NCI-H1436 treated with DMSO at 0.1 percent for 48 hours (cell line): ENCODE data around the gene CEP85L.

ENCODE experiments used
- DNase-seq: peaks from one replicate; lab custom pipeline; 2025; lab: John Stamatoyannopoulos, UW

CEP85L gene

DNA sequence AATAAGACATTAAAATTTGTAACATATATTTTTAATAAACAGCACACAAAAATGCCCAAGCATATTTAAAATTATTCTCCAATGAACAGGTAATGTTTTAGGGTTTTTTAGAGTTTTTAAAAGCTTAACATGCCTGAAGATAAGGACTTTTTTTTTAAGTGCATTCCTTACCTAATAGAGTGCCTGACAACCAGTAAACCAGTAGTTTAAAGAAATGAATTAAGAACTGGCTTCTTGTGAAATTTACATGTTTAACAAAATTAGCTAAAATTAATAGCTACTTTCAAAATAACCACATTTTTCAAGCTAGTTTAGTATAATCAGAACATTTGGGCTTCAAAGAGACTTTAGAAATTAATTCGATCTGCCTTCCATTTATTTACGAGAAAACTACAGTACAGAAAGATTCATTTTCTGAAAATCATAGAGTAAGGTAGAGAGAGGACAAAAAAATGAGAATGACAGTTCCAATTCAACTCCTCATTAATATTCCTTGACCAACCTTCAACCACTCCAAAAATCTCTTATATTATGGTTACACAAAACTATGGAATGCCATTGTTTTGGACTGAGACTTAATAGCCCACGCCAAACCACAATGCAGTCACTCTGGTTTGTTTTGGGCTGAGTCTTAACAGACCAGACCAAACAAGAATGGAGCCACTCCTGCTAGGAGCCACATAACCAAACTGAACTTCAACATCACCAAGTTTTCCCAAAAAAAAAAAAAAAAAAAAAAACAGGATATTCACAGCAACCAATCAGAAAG, 109.0 kb downstream of the CEP85L start:
- no peak for DNase-seq

DNA sequence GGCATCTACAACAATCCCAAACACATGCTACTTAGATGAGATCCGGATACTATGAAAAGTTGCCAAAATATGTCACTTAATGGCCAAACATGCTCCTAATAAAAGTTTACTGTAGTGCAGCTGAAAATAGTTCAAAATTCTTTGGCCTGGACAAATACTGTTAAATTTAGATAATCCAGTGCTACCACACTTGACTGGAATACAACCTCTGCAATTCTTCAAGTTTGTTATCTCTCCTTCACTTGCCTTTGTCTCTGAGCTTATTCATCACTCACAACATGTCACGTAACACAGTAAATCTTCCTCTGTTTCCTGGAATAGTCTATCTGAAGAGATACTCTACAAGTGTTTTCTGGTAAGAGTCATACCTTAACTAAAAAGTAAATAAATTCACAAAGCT, 113.8 kb downstream of the CEP85L start:
- DNase-seq: no peak

DNA sequence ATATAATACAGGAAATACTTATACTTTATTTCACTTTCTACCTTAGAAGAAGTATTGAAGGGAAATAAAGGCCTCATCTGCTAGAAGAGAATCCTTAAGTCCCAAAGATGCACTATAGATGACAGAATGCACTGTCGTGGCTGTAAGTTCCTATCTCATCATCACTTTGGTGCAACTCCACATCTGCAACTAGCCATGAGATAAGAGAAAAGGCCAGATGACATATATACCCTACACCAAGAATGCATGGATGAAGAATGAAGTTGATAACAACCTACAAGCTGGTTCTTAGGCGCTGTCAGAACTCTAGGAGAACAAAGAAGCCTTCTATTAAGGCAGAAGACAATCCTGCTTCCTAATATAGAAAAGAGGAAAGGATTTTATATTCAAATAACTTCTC, 114.9 kb downstream of the CEP85L start:
- no peak for DNase-seq

DNA sequence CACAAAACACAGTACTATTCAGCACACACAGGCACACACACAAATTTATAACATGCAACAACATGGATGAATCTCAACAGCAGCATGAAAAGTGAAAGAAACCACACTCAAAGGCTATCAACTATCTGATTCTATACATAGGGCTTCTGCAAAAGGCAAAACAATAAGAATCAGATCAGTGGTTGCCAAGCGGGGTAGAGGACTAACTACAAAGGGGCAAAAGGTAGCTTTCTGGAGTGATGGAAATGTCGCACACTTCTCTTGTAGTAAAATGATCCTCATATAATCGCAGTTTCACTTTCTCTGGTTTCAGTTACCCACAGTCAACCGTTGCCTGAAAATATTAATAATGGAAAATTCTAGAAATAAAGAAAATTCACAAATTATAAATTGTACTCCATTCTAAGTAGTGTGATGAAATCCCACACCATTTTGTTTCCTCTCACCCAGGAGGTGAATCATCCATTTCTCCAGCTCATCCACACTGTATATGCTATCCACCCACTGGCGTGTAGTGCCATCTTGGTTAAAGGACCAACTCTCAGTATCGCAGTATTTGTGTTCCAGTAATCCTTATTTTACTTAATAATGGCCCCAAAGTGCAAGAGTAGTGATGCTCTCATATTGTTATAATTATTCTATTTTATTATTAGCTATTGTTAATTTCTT, 116.1 kb downstream of the CEP85L start:
- DNase-seq: no peak

DNA sequence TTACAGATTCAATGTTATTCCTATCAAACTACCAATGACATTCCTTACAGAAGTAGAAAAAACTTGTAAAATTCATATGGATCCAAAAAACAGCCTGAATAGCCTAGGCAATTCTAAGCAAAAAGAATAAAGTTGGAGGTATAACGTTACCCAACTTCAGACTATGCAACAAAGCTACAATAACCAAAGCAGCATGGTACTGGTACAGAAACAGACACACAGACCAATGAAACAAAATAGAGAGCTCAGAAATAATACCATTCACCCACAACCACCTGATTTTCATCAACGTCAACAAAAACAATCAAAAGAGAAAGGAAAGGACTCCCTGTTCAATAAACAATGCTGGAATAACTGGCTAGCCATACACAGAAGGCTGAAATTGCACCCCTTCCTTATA, 120.4 kb downstream of the CEP85L start:
- no peak for DNase-seq

DNA sequence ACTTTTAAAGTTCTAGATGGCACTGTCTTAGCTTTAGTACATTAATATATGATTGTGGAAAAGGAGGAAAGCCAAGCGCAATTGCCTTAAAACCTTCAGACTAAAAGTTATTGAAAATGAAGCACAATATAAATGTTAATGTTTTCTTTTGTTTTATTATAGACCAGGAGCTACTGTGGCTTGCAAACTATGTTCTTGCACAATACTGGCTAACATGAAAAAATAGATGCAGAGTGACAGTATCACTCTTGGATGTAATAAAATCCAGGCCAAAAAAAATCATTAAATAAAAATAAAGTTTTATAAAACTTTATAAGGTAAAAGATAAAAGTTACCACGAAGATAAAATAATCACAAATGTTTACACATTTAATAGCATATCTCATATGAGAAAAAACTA, 121.6 kb downstream of the CEP85L start:
- no peak for DNase-seq

DNA sequence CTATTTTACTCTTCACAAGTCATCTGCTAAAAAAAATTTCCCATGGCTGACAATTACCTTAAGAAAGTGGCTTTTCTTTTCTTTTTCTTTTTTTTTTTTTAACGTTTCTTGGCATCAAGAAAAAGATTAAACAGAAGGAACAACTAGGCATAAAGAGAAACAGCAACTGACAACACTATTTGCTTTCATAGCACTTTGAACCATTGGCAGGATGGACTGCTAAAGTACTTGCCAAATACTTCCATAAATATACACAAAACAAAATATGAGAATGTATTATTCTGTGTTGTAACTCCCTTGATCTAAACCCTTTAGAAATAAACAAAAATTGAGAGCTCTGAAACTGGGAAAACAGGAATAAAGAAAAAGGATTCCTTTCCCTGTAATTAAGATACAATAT, 123.3 kb downstream of the CEP85L start:
- no peak for DNase-seq

DNA sequence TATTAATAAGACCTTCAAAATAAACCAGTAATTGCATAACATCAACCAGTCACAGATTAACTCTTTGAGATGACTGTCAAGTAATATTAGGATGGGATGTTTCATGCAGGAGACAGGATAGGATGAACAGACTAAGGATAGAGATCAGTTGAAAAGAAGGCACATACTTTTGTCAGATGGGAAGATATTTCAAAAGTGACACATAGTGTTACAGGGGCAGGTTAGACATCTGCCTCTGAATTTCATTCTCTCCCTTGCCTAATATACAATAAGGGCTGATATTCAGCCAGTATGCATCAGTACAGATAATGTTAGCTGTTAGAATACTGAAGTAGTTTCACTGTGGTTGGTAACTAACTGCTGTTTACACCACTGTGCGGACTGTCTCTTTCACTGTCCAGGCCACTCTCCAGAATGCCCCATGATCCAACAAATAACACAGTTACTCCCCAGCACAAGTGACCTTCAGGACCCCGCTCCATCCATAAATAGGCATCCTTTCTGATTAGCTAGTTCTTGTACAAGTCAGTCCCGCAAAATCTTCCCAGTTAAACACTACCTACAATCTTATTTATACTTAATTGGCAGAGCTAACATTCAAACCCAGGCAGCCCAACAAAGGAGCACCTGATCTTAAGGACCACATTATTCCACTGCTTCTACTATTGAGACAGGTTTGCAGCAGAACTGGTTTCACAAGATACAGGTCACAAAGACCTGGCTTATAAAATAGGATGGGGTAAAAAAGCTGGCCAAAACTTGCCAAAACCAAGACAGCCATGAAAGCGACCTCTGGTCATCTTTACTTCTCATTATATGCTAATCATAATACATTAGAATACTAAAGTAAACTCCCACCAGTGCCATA, 125.2 kb downstream of the CEP85L start:
- no peak for DNase-seq

DNA sequence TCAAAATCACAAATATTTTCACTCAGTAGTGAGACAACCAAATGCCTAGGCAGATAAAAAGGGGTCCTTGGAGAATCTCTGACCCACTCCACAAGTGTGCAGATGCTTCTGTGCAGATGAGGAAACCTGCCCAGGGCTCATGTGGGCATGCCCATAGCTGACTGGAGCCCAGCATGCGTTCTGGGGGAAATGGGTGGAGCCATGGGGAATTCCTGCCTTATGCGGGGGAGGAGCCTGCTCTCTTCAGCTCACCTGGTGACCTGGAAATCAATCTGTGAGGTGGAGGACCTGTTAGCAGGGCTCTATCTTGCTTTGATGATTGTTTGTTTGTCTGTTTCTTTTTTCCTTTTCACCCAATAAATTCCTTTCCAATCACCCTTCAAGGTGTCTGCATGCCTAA, 126.7 kb downstream of the CEP85L start:
- no peak for DNase-seq

DNA sequence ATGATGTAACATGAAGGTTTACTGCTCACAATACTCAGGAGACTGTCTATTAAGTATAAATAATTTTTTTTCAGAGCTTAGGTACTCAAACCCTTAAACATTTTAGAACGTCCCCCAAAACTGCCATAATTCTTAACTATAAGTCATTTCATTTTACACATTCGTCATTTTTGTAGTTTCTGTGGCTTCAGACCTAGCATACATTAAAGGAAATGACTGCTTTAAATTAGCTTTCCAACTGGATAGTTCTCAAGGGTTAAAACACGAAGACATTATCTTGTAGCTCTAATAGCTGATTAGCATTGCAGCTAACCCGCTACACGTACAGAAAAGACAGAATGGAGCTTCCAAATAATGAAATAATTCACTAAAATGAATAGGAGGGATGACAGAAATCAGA, 128.2 kb downstream of the CEP85L start:
- no peak for DNase-seq

DNA sequence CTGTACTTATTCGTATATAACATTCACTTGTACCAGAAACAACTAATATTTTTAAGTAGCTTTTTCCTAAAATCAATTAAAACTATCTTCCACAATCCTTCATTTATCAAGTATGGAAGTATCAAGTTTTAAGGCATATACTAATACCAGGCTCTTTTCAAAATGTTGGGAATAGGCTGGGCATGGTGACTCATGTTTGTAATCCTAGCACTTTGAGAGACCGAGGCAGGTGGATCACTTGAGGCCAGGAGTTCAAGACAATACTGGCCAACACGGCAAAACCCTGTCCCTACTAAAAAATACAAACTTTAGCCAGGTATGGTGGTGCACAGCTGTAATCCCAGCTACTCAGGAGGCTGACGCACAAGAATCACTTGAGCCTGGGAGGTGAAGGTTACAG, 129.0 kb downstream of the CEP85L start:
- no peak for DNase-seq

DNA sequence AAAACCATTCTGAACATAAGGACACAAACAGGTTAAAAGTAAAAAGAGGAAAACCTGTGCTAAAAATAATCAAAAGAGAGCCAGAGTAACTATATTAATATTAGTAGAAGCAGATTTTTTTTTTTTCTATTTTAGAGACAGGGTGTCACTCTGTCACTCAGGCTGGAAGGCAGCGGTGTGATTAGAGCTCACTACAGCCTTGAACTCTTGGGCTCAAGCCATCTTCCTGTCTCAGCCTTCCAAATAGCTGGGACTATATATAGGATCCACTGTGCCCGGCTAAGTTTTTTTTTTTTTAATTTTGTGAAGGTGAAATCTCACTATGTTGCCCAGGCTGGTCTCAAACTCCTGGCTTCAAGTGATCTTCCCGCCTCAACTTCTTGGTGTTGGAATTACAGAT, 136.7 kb downstream of the CEP85L start:
- DNase-seq: no peak

DNA sequence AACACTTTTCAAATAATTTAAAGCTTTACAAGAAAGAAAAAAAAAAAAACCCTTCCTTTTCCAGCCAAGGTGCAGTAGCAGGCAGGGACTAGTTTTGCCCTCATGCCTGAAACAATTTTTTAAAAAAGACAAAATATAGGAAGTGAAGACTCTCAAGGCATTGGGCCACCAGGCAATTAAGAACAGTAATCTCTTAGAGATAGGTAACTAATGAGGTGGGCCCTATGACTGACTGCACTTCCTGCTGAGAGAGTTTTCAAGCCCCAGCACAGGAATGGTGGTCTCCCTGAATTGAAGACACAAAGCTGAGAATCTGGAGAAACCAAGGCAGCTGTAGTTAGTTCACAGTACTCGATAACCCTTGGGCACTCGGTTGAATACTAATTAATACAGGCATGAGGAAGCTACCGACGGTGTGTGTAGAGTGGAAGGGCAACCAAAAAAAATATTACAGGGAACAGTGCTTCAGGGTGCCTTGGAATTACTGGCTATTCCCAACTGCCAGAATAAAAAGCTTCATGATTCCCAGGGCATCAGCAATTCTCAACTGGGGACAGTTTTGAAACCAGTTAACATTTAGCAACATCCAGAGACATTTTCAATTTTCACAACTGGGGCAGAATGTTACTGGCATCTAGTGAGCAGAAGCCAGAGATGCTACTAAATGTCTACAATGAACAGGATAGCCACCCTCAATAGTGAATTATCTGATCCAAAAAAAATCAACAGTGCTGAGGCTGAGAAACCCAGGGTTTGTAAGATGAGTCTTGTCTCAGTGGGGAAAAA, 139.3 kb downstream of the CEP85L start:
- DNase-seq: no peak

DNA sequence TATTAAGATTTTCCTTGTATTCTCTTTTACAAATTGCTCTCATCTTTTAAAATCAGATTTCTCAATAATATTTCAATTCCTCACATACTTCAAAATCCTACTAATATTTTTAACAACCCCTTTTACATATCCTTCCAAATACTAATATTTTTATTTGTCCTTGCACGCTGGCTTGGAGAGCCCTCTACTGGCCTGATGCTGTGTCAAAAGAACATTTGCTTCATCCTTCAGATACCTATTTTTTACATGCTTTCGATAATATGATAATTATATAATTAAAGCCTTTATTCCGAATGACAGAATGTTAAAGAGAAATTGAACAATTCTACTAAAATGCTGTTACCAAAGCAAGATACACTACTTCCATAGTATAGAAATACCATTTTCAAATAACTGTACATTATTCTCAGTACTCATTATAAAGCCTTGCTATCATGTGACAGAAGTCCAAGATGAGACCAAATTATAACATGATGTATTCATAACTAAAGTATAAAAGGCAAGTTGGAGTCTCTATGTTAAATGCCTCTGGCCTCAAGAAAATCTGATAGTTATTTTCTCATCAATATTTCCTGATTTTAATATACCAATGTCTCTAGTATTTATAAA, 142.3 kb downstream of the CEP85L start:
- DNase-seq: no peak

DNA sequence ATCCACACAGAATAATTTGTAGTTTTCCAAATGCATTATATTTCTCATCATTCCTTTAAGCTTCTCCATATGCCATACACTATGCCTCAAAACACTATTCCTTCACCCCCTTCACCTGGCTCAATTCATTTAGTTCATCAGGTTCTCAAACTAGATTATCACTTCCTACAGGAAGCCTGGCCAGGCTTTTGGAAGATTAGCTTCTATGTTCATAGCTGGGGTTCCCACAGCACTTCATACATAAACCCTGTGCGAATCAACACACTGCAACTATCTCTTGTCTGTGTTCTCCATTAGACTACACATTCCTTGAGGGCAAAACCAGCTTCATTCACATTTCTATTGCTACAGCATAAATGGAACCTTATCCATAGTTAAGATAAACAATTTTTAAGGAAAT, 143.8 kb downstream of the CEP85L start:
- DNase-seq: no peak

DNA sequence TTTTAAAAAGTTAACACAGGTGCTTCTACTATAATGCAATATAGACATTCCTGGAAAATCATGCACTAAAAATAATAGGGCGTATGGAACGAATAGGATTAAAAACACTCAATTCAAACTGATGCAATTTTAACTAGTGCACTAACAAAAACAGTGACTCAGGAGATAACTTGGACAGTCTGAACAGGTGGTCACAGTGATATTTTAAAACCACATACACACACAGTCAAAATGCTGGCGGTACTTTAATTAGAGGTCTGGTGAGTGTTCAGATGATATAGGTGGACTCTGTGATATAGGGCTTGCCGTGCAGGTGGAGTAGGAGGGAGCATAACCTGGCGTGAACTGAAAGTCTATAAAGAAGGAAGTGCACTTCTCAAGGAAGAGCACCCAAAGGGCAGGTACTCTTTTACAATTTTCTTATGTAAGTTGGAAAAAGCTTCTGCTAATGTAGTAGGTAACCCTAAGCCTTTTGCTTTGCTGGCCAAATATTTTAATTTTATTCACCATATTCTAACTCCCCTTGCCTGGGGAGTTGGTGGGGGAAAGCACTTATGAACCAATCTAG, 145.2 kb downstream of the CEP85L start:
- DNase-seq: no peak

DNA sequence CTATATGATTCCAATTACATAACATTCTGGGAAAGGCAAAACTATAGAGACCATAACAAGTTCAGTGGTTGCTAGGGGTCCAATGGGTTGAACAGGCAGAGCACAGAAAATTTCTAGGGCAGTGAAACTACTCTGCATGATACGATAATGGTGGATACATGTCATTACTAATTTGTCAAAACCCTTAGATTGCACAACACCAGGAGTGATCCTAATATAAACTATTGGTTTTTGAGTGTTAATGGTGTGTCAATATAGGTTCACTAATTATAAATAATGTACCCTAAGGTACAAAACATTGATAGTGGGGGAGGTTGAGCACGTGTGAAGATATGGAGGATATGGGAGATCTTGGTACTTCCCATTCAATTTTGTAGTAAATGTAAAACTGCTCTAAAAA, 145.7 kb downstream of the CEP85L start:
- DNase-seq: no peak

DNA sequence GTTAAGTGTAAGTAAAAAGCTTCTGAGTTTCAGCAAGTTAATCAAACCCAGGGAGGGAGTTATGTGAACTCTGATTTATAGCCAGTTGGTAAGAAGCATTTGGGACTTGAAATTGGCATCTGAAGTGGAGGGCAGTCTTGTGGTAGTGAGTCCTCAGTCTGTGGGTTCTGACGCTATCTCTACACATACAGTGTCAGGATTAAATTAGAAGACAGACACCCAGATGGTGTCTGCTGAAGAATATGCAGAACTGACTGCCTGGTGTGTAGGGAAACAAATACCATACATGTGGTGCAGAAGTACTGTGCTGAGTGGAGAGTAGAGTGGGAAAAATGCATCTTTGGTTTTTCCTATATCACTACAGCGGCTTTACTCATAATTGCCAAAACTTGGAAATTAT, 146.8 kb downstream of the CEP85L start:
- DNase-seq: no peak

DNA sequence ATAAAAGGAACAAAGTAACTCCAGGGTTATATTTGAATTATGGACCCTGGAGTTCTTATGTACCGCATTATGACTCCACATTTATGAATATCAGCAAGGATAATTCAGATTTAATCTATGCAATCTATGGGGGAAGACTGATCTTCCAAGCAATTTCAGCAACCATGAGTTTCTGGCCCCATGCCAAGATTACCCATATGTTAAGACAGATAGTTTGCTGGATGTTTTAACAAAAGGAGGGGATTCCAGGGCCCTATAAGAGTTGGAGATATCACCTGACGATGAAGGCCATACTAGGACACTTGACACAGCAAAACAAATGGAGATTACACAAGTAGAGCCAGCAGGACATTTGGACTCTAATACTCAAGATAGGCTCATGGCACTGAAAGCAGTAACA, 149.2 kb downstream of the CEP85L start:
- no peak for DNase-seq

DNA sequence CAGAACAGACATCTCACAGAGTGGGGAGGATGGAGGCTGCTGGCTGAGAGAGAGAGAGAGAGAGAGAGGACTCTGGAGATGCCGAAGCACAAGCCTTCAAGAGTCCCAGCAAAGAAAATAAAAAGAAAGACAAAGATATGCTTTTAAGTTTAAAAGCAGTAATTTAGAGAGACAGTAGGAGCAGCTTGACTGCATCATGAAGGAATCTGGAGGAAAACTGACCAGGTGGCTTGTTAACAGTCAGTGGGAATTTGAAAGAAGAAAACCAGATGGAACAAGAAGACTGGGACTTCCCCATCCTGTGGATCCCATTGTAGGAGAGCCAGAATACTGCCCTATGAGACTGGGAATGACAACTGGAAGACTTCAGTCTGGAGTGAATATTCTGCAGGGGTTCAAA, 149.6 kb downstream of the CEP85L start:
- DNase-seq: no peak

DNA sequence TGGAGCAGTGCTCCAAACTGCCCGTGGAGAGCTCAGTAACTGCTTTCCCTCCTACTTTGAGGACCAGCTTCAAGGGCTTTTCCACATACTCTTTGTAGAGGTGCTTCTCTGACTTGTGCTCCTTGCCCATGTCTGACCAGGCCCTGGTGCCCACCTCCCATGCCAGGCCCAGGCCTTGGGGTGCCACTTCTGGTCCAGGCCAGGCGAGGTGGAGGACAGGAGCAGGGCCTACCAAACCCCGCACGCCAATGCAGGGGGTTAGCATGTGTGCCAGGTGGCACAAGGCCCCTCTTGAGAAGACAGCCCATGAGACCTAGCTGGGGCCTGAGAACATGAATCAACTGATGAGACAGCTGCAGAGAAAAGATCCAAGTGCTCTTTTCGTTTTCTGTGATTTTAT, 150.3 kb downstream of the CEP85L start:
- DNase-seq: no peak
